Measurements from ENCODE around the gene KCTD2. TPM values are rescaled to one million over a fixed set of nuclear protein-coding genes. Genes with fewer than 3 reads are reported as not detected.

KCTD2 gene
- total and polyA plus RNA-seq, 2 of the 13 experiments (the other 11 are each of a cell fraction or from before 2014, with no cell fraction given): 28.3 to 32.6 TPM

DNA sequence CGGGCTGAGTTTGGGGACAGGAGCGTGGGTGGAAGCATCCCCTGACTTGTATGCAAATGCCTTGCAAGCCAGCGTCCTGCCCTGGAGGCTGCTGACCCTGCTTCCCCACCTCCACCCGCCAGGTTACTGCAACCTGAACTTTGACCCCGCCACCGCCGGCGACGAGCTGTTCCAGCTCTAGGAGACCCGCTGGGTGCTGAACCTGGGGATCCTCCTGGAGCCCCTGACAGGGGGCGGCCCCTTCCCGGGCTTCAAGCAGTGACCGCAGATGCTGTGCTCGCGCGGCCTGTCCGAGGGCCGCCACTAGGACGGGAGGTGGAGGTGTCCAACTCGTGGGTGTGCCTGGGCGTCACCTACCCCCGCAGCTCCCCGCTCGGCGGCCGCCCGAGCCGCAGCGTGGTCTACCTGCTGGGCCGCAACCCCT is 30.1 kb downstream of the KCTD2 start (continued):
- TF ChIP-seq THRA (CRISPR knock-in tag; IDR thresholded peaks at IDR 0.05; ENCODE audit: borderline replicate concordance): peak; percentile 21
- TF ChIP-seq NFE2 (CRISPR knock-in tag; IDR thresholded peaks at IDR 0.05): no peak
- TF ChIP-seq ZNF558 (CRISPR knock-in tag; IDR thresholded peaks at IDR 0.05; ENCODE audit: borderline replicate concordance): no peak
- TF ChIP-seq KDM4B (CRISPR knock-in tag; IDR thresholded peaks at IDR 0.05): 0 out of 2 replicates have a peak, but pooled peaks have one; percentile 43
- no peak for TF ChIP-seq ZFYVE20 (CRISPR knock-in tag; IDR thresholded peaks at IDR 0.05; ENCODE audit: borderline replicate concordance, low read depth)
- TF ChIP-seq ZNF12 (CRISPR knock-in tag; IDR thresholded peaks at IDR 0.05): no peak
- TF ChIP-seq, protein P1, sequence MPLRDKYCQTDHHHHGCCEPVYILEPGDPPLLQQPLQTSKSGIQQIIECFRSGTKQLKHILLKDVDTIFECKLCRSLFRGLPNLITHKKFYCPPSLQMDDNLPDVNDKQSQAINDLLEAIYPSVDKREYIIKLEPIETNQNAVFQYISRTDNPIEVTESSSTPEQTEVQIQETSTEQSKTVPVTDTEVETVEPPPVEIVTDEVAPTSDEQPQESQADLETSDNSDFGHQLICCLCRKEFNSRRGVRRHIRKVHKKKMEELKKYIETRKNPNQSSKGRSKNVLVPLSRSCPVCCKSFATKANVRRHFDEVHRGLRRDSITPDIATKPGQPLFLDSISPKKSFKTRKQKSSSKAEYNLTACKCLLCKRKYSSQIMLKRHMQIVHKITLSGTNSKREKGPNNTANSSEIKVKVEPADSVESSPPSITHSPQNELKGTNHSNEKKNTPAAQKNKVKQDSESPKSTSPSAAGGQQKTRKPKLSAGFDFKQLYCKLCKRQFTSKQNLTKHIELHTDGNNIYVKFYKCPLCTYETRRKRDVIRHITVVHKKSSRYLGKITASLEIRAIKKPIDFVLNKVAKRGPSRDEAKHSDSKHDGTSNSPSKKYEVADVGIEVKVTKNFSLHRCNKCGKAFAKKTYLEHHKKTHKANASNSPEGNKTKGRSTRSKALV (CRISPR knock-in tag; IDR thresholded peaks at IDR 0.05): no peak
- TF ChIP-seq DNMT1 (CRISPR knock-in tag; IDR thresholded peaks at IDR 0.05): no peak
- TF ChIP-seq ZNF691 (CRISPR knock-in tag; IDR thresholded peaks at IDR 0.05; ENCODE audit: borderline replicate concordance, low read depth): peak; percentile 45; the same call in 1 of the 2 replicates
- TF ChIP-seq, protein P2, sequence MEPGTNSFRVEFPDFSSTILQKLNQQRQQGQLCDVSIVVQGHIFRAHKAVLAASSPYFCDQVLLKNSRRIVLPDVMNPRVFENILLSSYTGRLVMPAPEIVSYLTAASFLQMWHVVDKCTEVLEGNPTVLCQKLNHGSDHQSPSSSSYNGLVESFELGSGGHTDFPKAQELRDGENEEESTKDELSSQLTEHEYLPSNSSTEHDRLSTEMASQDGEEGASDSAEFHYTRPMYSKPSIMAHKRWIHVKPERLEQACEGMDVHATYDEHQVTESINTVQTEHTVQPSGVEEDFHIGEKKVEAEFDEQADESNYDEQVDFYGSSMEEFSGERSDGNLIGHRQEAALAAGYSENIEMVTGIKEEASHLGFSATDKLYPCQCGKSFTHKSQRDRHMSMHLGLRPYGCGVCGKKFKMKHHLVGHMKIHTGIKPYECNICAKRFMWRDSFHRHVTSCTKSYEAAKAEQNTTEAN (CRISPR knock-in tag; conservative IDR thresholded peaks at IDR 0.05): 0 out of 2 replicates have a peak, but pooled peaks have one; percentile 41
- TF ChIP-seq ZNF232 (CRISPR knock-in tag; IDR thresholded peaks at IDR 0.05; ENCODE audit: borderline replicate concordance): no peak
- TF ChIP-seq MLLT10 (CRISPR knock-in tag; IDR thresholded peaks at IDR 0.05): no peak
- no peak for TF ChIP-seq MBNL3 (CRISPR knock-in tag; conservative IDR thresholded peaks at IDR 0.05)
- peak; percentile 74 for TF ChIP-seq ZBTB7B (CRISPR knock-in tag; IDR thresholded peaks at IDR 0.05)
- TF ChIP-seq NCOA1 (CRISPR knock-in tag; IDR thresholded peaks at IDR 0.05): no peak
- peak; percentile 92 for TF ChIP-seq PAXIP1 (CRISPR knock-in tag; conservative IDR thresholded peaks at IDR 0.05)
- TF ChIP-seq EZH2 (conservative IDR thresholded peaks at IDR 0.05; ENCODE audit: low read depth, low read length): no peak
- no peak for TF ChIP-seq SRSF9 (IDR thresholded peaks at IDR 0.05; ENCODE audit: borderline replicate concordance, insufficient read depth, low read depth, low read length, poor library complexity, severe bottlenecking)
- no peak for TF ChIP-seq ZNF841 (CRISPR knock-in tag; IDR thresholded peaks at IDR 0.05; ENCODE audit: borderline replicate concordance)
- TF ChIP-seq CBFB (CRISPR knock-in tag; IDR thresholded peaks at IDR 0.05): peak; percentile 86
- no peak for TF ChIP-seq NR3C1 (CRISPR knock-in tag; IDR thresholded peaks at IDR 0.05)
- TF ChIP-seq SIN3A (IDR thresholded peaks at IDR 0.05; ENCODE audit: borderline replicate concordance, low read depth, low read length): peak; percentile 38; the same call in 1 of the 2 replicates

Measured in HepG2 (cell line).